Measurements from ENCODE around the gene SPO11. TPM values are rescaled to one million over a fixed set of nuclear protein-coding genes. Genes with fewer than 3 reads are reported as not detected.

Gene SPO11
- total RNA-seq, 1 donor from 2014 or later = not detected

DNA sequence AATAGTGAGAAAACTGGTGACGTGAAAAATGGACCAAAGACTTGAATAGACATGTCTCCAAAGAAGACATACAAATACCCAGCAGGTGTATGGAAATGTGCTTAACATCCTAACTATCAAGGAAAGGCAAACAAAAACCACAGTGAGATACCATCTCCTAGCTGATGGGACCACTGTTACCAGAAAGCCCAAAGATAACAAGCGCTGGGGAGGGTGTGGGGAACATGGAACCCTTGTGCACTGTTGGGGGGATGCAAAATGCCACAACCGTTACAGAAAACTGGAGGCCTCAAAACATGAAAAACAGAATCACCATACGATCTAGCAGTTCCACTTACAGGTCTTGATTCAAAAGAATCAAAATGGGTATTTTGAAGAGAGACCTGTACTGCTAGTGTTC lies 41.8 kb downstream of the SPO11 start:
- no peaks in the 10 kb centered on the region for H3K9me3 ChIP-seq
- no peaks in the 10 kb centered on the region for H3K27me3 ChIP-seq
- H3K4me3 ChIP-seq = no peak overlapping the region
- intact Hi-C loops (cut with DNase I) = loop anchor here (10.0 kb wide), 1 partner anchor 223 kb away; no protein-coding TSS in a partner anchor
- DNase-seq (no peak), ATAC-seq (no peak)
- TF ChIP-seq, protein P1, sequence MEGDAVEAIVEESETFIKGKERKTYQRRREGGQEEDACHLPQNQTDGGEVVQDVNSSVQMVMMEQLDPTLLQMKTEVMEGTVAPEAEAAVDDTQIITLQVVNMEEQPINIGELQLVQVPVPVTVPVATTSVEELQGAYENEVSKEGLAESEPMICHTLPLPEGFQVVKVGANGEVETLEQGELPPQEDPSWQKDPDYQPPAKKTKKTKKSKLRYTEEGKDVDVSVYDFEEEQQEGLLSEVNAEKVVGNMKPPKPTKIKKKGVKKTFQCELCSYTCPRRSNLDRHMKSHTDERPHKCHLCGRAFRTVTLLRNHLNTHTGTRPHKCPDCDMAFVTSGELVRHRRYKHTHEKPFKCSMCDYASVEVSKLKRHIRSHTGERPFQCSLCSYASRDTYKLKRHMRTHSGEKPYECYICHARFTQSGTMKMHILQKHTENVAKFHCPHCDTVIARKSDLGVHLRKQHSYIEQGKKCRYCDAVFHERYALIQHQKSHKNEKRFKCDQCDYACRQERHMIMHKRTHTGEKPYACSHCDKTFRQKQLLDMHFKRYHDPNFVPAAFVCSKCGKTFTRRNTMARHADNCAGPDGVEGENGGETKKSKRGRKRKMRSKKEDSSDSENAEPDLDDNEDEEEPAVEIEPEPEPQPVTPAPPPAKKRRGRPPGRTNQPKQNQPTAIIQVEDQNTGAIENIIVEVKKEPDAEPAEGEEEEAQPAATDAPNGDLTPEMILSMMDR (IDR thresholded peaks at IDR 0.05) = no peak
- no peak overlapping the region for H3K27ac ChIP-seq
- peaks cover 9% of the 10 kb centered on the region for H3K4me1 ChIP-seq
- peaks cover 95% of the 10 kb centered on the region for H3K36me3 ChIP-seq

DNA sequence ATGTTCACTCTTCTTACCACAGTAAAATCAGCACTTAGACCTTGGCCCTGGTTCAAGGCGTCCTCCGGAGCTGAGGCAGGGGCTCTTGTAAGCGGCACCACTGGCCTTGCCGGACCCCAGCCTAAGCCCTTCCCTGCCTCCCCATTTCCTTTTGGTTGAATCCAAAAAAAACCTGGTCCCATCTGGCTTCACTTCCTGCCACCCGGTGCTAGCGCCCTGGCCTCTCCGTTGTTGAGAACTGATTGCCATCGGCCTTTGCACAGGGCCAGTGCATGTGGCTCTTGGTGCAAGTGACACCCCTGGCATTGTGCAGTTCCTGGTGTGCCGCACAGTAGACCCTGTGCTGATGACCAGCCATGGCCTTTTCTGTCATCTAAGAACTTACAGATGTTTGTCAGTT lies 42.6 kb downstream of the SPO11 start:
- ATAC-seq = no peak
- no peak overlapping the region for H3K4me3 ChIP-seq
- H3K9me3 ChIP-seq = no peaks in the 10 kb centered on the region
- DNase-seq = no peak
- TF ChIP-seq, protein P1 (IDR thresholded peaks at IDR 0.05) = no peak
- no peaks in the 10 kb centered on the region for H3K27me3 ChIP-seq
- H3K27ac ChIP-seq = no peak overlapping the region
- peaks cover 95% of the 10 kb centered on the region for H3K36me3 ChIP-seq
- H3K4me1 ChIP-seq = peaks cover 9% of the 10 kb centered on the region
- intact Hi-C loops (cut with DNase I) = loop anchor here (10.0 kb wide), 1 partner anchor 223 kb away; no protein-coding TSS in a partner anchor

DNA sequence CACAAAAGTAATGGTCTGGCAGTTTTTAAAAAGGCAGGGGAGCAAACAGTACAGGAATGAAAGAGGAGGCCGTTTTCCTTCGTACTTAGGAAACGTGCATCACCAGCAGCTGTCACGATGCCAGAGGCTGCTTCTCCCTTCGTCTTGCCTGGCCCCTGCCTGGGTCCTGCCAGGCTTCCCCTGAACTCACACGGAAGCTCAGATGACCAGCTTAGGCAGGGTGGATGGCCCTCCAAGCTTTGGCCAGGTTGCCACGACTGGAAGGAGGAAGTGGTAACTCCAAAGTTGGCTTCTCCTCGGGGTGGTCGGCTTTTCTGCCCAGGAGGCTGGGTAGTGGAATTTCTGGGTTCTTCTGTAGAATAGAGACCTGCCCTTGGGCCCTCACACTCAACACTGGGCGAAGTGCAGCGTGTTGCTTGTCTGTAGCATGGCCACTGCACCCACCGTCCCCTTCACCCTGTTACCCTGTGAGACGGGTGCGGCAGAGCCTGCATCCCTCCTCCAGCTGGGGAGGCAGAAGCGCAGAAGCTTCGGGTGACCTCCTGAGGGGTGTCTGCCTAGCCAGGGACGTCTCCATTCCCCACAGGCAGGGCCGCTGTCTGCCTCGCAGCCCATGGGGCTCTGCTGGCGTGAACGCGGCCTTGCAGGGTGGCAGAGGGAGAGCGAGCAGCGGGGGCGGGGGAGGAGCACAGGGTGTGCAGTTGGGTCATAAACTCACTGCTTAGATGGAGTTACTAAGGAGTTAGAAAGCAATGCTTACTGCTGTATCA lies 43.2 kb downstream of the SPO11 start:
- H3K27me3 ChIP-seq = no peaks in the 10 kb centered on the region
- no peaks in the 10 kb centered on the region for H3K9me3 ChIP-seq
- ATAC-seq (no peak), DNase-seq (no peak)
- H3K4me1 ChIP-seq = peaks cover 9% of the 10 kb centered on the region
- intact Hi-C loops (cut with DNase I) = loop anchor here (10.0 kb wide), 1 partner anchor 222 kb away; no protein-coding TSS in a partner anchor
- H3K36me3 ChIP-seq = peaks cover 95% of the 10 kb centered on the region
- no peak overlapping the region for H3K27ac ChIP-seq
- TF ChIP-seq, protein P1 (IDR thresholded peaks at IDR 0.05) = no peak
- H3K4me3 ChIP-seq = no peak overlapping the region

DNA sequence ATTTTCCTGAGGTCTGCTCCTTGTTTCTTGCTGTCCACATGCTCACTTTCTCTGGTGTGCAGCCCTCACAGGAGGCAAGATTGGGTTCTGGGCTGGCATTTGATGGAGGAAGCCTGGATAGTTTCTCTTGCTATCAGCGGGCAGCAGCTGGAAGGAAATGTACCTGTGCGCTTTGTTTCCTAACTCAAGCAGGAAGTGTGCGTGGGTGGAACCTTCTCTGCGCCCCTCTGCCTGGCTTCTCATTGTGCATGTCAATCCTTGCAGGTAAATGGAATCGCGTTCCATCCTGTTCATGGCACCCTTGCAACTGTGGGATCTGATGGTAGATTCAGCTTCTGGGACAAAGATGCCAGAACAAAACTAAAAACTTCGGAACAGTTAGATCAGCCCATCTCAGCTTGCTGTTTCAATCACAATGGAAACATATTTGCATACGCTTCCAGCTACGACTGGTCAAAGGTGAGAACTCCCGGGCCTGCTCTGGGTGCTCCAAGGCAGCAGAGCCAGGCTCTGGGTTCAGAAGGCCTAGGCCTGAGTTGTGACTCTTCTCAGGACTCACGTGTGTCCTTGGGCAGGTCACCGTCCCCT lies 44.8 kb downstream of the SPO11 start:
- Histone ChIP-seq H3K27ac (peak overlapping the region; percentile 42), H3K4me1 (peaks cover 9% of the 10 kb centered on the region), H3K27me3 (no peaks in the 10 kb centered on the region), H3K9me3 (no peaks in the 10 kb centered on the region), H3K4me3 (no peak overlapping the region), H3K36me3 (peaks cover 90% of the 10 kb centered on the region)
- intact Hi-C loops (cut with DNase I) = loop anchor here (10.0 kb wide), 1 partner anchor 220 kb away; no protein-coding TSS in a partner anchor
- DNase-seq (no peak), ATAC-seq (no peak)
- TF ChIP-seq, protein P1 (IDR thresholded peaks at IDR 0.05) = no peak

DNA sequence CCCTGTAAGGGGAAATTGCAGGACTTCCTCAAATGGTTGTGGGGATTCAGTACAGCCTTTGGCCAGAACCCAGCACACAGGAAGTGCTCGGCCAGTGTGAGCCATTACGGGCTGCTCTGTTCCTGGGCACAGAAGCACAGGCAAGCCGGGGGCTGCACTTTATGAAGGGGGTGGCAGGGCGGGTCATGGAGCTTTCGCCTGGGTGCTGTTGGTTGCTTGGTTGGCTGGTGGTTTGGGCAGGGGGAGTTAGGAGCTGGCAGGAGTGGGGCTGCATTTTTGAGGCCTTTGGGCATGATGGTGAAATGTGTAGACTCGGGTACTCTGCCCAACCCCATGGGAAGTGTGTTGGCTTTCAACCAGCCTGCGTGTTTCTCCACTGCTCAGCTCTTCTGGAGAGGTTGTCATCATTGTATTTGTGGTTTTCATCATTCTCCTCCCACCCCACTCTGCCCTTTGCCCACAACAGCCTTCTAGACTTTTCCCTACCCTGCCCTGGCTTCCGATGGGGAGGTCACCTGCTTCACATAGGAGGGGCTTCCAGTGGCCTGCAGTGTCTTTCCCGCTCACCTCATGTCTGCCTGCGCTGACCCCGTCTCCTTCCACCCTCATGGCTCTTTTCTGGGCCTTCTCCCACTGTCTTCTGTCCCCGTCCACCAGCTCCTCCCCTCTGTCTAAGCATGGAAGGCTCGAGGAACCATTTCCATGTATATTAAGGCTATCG lies 45.5 kb downstream of the SPO11 start:
- peak; percentile 73 for DNase-seq
- TF ChIP-seq, protein P1 (IDR thresholded peaks at IDR 0.05) = no peak
- peak overlapping the region; percentile 28 for H3K4me3 ChIP-seq
- peaks cover 83% of the 10 kb centered on the region for H3K36me3 ChIP-seq
- intact Hi-C loops (cut with DNase I) = loop anchor here (10.0 kb wide), 1 partner anchor 220 kb away; no protein-coding TSS in a partner anchor
- peaks cover 9% of the 10 kb centered on the region for H3K4me1 ChIP-seq
- H3K9me3 ChIP-seq = no peaks in the 10 kb centered on the region
- H3K27me3 ChIP-seq = no peaks in the 10 kb centered on the region
- H3K27ac ChIP-seq = peak overlapping the region; percentile 42
- ATAC-seq = peak; percentile 92
